Activated effector memory CD4-positive, alpha-beta T cell treated with Interleukin-2 at 50 U/mL for 16 hours (primary cell): ENCODE results near the gene TEDC1.

Experiments
- DNase-seq: peaks from one replicate; pipeline ENCODE4 v3.0.0-alpha.2; 2020

Gene TEDC1

DNA sequence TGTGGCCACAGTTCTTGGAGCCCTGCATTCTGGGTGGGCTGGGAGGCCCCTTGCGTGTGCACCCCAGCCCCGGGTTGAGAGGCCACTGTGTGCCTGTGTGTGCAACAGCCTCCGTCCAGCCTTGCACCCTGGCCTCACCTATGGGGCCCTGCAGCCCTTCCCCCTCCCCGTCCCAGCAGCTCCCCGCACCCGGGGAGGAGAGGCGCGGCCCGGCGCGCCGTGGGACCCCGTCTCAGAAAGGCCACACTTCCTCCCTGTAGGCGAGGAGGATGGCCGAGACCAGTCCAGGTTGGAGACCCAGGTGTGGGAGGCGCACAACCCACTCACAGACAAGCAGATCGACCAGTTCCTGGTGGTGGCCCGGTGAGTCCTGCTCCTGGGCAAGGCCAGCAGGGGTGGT is 33.0 kb upstream of the TEDC1 start:
- no peak for DNase-seq

DNA sequence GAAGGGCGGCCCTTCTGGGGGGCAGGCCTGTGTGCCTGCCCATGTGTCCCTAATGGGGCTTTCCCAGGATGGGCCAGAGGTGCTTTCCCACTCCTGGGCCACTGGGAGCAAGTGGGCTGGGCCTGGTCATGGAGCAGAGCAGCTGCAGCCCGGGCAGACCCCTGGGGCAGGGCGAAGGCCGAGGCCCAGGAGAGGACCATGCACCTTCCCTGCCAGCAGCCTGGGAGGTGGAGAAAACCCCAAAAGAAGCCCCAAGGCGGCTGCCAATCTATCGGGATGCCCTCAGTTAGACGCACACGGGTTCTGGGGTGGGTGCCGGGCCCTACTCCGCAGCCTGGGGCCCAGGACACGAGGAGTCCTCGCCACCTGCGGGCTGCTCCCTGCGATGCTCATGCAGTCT is 32.5 kb upstream of the TEDC1 start:
- DNase-seq, result no peak

DNA sequence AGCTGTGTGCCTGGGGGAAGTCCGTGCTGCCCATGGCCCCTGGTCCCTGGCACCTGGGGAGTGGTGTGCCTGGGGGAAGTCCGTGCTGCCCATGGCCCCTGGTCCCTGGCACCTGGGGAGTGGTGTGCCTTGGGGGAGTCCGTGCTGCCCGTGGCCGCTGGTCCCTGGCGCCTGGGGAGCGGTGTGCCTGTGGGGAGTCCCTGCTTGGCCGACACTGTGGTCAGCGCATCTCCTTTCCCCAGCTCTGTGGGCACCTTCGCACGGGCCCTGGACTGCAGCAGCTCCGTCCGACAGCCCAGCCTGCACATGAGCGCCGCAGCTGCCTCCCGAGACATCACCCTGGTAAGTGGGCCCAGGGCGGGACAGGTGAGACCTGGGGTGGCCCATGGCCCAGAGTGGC is 30.9 kb upstream of the TEDC1 start:
- DNase-seq, result no peak

DNA sequence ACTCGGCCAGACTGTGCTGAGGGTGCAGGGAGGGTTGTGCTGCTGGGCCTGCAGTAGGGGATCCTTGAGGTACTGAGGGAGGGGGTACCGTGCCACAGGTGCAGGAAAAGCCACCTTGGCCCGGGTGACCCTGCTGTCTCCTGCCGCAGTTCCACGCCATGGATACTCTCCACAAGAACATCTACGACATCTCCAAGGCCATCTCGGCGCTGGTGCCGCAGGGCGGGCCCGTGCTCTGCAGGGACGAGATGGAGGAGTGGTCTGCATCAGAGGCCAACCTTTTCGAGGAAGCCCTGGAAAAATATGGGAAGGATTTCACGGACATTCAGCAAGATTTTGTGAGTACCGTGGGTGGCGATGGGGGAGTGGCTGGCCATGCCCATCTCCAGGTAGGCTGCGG is 30.4 kb upstream of the TEDC1 start:
- DNase-seq, result no peak

DNA sequence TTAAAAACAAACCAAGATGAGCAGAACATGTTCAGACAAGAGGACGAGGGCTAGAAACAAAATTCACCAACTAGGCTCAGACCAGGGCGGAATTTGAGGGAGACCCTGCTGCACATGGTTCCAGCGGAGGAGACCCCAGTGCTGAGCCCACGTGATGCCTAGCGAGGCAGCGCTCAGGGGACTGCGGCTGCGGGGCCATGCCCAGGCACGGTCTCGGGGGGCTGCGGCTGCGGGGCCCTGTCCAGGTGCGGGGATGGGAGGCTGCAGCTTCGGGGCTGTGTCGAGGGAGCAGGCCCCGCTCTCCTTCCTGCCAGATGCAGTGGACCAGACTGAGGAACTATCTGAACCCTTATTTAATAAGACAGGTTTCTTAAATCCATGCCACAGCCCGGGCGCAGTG is 29.1 kb upstream of the TEDC1 start:
- DNase-seq, result no peak

DNA sequence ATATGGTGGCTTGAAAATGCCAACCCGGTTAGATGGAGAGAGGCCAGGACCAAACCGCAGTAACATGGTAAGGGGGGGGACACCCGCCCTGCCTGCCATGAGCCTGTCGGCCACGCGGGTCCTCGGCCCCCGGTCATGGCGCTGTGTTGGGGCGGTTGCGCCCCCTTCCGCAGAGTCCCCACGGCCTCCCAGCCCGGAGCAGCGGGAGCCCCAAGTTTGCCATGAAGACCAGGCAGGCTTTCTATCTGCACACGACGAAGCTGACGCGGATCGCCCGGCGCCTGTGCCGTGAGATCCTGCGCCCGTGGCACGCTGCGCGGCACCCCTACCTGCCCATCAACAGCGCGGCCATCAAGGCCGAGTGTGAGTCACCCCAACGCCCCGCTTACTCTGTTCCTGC is 26.5 kb upstream of the TEDC1 start:
- no peak for DNase-seq

DNA sequence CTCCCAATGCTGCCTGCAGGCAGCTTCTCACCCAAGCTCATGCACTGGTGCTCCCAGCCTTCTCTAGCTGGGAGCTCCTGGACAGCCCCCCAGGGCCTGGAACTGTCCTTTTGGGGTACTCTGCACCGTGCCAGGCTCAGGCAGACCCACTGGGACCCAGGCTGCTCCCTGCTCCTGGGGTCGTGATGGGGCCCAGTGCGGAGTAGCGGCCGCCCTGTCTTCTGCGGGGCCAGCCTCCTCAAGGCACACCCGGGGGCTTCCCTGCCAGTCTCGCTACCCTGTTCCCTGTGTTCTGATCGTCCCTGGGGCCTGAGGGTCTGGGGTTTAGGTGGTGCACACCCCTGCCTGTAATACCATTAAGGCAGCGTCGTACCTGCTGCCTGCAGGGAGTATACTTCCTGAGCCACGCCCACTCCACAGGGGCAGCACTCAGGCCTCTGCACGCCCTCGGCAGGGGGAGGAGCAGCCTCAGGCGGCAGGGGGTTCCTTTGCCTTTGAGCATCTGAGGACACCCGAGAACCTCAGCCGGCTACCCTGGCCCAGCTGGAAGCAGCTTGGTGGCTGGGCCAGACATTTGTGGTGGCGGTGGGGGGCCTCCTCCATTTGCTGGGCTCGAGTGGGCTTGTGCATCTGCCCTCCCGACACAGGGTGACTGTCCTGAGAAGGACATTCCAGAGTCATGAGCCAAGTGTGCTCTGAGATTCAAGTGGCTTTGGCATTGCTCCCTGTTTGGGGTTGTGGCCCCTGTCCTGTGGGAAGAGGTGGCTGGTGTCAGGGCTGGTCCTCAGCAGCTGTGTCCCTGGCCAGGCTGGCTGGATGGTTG is 25.6 kb upstream of the TEDC1 start:
- no peak for DNase-seq

DNA sequence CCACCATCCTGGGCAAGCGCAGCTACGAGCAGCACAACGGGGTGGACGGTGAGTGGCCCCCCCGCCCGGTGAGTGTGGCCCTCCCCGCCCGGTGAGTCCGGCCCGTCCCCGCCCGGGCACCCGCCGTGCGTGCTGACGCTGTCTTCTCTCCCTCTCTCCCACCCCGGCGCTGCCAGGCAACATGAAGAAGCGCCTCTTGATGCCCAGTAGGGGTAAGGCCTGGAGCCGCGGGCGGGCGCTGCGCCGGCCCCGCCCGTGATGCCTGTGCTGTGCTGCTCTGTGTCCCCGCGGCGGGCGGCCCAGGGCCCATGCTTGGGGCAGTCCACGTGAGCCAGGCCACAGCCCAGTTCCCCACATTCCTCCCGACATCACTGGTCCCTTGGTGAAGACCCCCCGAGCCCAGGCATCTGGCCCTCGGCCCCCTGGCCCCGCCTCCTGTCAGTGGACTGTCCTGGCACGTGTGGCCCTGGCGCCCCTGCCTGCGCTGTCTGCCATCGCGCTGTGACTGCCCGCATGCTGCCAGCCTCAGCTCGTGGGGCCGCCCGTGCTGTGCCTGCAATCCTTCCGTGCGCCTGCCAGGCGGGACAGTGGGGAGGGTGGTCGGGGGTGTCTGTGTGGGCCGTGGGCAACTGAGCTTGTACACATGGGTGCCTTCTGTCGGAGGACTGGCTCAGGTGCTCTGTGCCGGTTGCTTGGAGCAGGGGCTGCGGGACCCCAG is 24.4 kb upstream of the TEDC1 start:
- no peak for DNase-seq

DNA sequence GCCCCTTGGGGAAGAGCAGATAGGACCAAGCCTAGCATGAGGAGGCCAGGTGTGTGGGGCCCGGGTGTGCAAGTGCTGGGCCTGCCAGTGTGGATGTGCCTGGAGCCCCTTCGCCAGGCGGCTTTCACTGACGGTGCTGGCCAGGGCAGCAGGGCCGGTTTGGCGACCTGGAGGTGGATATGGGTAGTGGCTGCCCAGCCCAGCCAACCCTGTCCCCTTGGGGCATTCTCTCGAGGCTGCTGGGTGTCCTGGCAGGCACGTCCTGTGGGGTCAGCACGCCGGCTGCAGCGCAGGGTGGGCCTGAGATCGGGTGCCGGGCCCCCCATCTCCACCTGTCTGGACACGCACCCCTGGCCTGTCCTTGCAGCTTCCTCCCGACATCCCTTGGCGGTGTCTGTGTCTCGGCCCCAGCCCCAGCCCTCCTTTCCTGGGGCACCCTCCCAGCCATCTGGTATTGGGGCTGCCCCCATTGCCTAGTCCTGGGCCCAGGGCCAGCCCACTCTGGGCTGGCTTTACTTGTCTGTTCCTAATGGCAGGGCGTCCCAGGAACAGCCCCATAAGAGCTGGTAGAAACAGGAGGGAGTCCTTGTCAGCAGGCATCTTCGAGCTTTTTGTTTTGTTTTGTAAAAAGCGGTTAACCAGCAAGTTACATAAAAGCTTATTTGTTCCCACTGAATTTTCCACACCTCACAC is 23.7 kb upstream of the TEDC1 start:
- no peak for DNase-seq

DNA sequence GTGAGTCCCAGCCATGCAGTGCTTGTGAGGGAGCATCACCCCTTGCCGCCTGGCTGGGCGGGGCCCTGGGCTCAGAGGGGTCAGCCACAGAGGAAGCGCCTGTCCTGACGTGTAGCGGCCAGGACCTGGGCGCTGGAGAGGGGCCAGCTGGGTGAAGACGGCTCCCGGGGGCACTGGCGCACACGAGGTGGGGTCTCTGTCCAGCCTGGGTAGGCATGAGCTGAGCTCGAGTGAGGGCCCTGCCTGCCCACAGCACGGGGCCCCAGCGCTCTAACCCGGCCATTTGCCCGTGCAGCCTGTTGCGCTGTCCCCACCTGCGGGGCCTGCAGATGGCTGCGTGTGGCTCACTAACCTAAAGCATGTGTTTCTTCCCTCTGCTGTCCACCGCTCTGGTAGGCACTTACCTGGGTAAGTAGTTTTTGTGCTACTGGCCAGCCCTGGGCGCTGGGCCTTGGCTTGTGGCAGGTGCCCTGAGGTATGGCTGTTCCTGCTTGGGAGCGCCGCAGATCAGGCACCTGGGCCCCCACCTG is 23.0 kb upstream of the TEDC1 start:
- DNase-seq, result no peak

DNA sequence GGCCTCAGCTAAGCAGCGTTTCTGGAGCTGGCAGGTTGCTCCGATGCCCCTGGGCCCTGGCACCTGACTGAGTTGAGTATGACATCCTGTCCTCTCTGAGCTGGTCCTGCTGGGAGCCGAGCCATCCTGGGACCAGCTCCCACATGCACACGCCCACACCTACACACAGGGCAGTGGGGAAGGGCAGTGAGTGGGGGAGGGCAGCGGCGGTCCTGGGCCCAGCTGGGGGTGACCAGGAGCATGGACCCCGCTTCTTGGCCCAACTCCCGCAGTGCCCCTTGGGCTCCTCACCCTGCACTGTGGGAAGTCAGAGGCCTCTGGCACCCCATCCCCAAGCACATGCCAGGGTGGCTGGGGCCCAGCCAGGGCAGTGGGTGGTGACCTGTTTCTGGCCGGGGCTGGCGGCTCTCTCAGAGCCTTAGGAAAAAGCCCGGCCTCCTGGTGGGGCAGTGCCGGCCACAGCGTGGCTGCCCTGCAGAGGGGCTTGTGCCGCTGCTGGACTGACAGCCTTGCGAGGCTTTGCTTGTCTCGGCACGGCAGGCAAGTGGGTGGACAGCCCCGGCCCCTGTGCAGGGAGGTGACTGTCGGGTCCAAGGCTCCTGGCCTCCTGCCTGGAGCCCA is 22.3 kb upstream of the TEDC1 start:
- DNase-seq, result no peak

DNA sequence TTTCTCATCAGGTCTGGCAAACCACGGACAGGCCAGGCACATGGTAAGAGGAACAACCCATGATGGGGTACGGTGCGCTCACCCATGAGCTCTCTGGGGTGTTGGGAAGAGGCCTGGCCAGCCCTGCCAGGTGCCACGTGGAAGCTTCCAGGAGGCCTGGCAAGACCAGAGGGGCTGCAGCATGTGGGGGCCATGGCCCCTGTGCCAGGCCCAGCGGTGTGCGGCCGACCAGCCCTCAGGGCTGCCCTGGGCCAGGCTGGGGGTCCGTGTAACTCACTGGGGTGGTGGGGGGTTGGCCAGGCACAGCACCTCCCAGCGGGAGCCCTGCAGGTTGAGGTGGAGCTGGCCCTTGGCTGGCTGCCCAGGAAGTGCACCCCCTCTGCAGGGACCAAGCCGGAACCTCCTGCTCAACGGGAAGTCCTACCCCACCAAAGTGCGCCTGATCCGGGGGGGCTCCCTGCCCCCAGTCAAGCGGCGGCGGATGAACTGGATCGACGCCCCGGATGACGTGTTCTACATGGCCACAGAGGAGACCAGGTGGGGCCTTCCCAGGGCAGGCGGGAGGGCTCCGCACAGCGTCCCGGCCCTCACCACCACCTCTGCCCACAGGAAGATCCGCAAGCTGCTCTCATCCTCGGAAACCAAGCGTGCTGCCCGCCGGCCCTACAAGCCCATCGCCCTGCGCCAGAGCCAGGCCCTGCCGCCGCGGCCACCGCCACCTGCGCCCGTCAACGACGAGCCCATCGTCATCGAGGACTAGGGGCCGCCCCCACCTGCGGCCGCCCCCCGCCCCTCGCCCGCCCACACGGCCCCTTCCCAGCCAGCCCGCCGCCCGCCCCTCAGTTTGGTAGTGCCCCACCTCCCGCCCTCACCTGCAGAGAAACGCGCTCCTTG is 21.3 kb upstream of the TEDC1 start:
- DNase-seq, result no peak

DNA sequence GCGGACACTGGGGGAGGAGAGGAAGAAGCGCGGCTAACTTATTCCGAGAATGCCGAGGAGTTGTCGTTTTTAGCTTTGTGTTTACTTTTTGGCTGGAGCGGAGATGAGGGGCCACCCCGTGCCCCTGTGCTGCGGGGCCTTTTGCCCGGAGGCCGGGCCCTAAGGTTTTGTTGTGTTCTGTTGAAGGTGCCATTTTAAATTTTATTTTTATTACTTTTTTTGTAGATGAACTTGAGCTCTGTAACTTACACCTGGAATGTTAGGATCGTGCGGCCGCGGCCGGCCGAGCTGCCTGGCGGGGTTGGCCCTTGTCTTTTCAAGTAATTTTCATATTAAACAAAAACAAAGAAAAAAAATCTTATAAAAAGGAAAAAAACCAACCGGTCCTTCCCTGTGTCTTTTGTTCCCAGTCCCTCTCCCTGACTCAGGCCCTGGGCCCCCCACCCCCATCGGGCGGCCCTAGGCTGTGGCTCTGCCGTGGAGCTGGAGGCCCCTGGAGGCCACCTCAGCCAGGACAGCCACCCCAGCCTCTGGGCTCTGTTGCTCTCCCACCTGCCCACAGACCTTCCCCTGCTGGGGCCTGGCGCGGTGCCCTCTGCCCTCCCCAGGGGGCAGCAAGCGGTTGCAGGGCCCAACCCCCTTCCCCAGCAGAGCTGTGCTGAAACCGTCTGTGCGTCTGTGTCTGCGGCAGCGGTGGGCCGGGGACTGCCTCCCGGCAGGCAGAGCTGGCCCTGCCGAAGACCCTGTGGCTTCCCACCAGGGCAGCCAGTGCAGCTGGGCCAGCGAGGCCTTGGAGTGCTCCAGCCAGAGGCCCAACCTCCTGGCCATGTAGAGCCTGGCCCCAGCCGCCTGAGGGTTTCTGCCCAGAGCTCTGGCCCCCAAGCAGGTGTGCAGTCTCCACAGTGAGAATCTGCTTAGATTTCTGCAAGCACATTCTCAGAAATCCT is 20.4 kb upstream of the TEDC1 start:
- DNase-seq, result no peak

DNA sequence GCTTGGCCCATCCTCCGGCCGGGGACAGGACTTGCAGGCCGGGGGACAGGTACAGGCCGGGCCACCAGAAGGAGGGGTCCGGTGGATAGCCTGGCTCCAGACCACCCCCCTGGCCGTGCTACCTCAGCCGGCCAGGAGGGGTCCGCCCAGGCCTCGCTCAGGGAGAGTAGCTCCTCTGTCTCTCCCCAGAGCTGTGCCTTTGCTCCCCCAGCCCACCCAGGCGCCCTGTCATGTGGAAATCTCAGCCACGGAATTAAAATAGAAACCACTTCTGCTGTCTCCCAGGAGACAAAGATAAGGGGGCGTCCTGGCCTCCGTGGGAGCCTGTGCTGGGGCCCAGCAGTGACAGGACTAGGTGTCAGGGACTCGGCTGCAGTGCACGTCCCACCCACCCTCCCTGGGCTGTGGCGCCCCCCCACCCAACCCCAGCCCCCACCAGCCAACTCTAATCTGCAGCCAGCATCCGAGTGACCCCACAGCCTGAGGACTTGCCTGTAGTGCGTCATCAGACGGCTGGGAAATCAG is 19.7 kb upstream of the TEDC1 start:
- no peak for DNase-seq

DNA sequence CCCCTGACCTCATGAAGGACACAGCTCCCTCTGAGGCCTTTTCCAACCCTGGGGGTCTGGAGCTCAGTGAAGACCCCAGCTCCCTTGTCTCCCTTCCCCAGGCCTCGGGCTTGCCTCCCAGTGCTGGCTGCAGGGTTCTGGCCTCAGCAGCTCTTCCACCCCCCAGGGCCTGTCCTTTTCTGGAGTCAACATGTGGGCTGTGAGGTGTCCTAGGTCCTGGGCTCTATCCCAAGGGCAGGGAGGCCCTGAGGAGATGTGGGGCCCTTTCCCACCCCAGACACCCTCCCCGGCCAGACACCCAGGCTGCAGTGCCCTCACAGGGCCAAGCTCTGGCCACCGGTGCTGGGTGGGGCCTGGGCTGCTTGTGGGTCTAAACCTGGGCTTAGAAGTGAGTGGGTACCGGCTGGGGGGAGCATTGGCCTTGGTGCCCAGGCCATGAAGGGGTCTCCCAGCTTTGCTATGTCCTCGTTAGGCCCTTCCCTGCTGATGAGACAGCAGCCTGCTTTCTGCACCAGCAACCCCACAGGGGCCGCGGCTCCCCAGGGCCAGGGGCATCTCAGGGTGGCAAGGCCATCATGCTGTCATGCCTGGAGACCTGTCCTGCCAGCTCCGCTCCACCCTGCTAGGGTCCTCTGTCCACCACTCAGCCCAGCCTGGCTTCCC is 19.1 kb upstream of the TEDC1 start:
- no peak for DNase-seq

DNA sequence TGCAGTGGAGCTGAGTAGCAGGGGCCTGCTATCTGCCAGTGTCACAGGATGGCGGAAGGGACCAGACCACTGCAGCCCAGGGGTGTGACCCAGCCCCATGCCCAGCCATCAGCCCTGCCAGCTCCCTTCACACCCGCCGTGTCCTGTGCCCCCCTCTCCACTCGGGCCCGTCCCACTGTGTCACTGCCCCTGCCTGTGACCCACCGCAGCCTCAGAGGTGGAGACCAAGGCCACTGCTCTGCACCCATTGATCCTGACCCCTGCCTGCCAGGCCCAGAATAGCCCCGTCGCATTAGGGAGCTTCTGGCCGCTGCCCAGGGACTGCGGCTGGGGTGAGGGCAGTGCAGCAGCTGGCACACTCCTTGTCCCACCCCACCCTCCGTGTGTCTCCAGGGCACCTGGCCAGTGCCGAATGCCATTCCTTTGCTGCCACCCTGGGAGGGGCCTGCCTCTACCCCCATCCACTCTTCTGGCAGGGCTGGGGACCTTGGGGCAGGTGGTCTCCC is 18.5 kb upstream of the TEDC1 start:
- DNase-seq, result no peak

DNA sequence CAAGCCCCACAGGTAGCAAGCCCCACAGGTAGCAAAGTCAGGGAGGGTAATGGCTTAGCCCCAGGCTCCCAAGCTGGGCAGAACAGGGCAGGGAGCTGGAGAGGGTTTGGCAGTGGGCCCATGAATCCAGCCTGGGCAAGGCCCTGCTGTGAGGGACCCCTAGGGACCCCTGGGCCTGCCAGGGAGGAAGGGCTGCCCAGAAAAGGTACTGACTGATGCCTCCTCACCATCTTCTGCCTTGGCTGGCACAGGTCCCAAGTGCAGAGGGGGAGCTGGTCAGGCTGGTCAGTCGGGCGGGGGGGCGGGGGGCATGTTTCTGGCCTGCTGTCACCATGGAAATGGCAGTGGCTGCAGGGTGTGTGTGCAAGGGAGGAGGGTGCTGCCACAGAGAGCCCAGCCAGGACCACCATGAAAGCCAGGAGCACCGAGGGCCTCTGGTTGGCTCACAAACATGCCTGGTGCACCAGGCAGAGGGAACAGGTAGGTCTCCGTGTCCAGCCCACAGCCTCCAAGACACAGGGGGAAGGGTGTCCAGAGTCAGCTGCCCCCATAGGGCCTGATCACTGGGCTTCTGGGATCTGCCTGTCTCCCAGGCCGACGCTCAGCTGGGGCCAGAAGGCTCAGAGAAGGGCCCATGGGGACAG is 17.9 kb upstream of the TEDC1 start:
- DNase-seq, result no peak

DNA sequence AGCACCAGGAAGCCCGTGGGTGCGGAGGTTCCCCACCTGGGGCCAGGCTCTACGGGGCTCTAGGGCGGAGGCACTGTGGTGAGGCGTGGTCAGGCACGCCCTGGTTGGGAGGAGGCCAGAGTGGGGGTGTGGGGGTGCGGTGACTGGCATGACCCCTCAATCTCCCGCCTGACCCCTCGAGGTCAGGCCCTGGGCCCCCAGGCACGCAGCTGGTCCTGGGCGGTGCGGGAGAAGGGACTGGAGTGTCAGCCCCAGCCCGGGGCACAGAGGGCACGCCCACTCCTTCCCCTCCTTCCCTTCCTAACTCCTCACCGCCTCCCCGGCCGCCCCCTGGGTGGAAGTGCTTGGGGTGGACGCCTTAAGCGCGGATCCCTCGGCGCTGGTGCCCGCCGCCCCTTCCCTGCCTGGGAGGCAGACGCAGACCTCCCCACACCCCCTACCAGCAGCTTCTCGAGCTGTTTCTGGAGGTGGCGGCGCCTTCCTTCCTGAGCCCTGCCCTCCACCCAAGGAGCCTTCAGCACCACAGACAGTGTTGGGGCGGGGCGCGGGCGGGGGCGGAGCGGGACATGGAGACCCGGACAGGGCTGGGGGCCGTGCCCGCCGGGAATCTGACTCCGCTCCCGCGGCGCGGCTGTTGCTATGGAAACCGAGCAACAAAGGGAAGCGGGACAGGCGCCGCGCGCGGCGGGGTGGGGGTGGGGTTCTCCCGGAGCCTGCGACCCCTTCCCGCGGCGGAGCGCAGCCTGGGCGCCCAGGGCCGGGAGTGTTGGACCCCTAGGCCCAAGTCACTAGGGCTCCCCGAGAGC is 17.2 kb upstream of the TEDC1 start:
- peak; percentile 68 for DNase-seq
